MM.1S (cell line): ENCODE measurements around the gene STK31.

ENCODE experiments used
- DNase-seq: peaks from one replicate; pipeline ENCODE4 v3.0.0-alpha.2; 2015
- H2AFZ ChIP-seq: fragments of 300-600 bp; sonication (generic); 2 replicates; pipeline ENCODE4 v1.6.0; 2016; ENCODE audit warnings: antibody characterized with exemption, low read length
- H3F3A ChIP-seq: fragments of 300-600 bp; sonication (generic); 2 replicates; pipeline ENCODE4 v1.6.1; 2016; ENCODE audit warnings: mild to moderate bottlenecking, antibody characterized with exemption, low read length, moderate library complexity, mixed read lengths; ENCODE audit not compliant: insufficient read depth
- H3K27ac ChIP-seq: fragments of 300-600 bp; sonication (generic); 2 replicates; pipeline ENCODE4 v1.5.1; 2016; ENCODE audit warnings: mild to moderate bottlenecking, low read length
- H3K27me3 ChIP-seq: fragments of 300-600 bp; sonication (generic); replicated peaks from 2 replicates; pipeline ENCODE4 v1.6.0; 2016; ENCODE audit warnings: low read length; ENCODE audit not compliant: insufficient read depth
- H3K36me3 ChIP-seq: fragments of 300-600 bp; sonication (generic); replicated peaks from 2 replicates; pipeline ENCODE4 v1.6.1; 2016; ENCODE audit warnings: mild to moderate bottlenecking, low read length, mixed read lengths; ENCODE audit not compliant: insufficient read depth
- H3K4me1 ChIP-seq: fragments of 300-600 bp; sonication (generic); 2 replicates; pipeline ENCODE4 v1.6.1; 2016; ENCODE audit warnings: low read length, mixed read lengths
- H3K4me2 ChIP-seq: fragments of 300-600 bp; sonication (generic); 2 replicates; pipeline ENCODE4 v1.6.0; 2016; ENCODE audit warnings: low read depth, low read length
- H3K4me3 ChIP-seq: fragments of 300-600 bp; sonication (generic); 2 replicates; pipeline ENCODE4 v1.5.1; 2016; ENCODE audit warnings: low read length, mixed read lengths
- H3K79me2 ChIP-seq: fragments of 300-600 bp; sonication (generic); 2 replicates; pipeline ENCODE4 v1.6.1; 2016; ENCODE audit warnings: mixed run types, low read length, mixed read lengths
- H3K9ac ChIP-seq: fragments of 300-600 bp; sonication (generic); 2 replicates; pipeline ENCODE4 v1.6.1; 2016; ENCODE audit warnings: low read length, mixed read lengths
- H3K9me2 ChIP-seq: fragments of 300-600 bp; sonication (generic); replicated peaks from 2 replicates; pipeline ENCODE4 v1.6.1; 2016; ENCODE audit warnings: mild to moderate bottlenecking, low read length, mixed read lengths; ENCODE audit not compliant: insufficient read depth
- H3K9me3 ChIP-seq: fragments of 300-600 bp; sonication (generic); replicated peaks from 2 replicates; pipeline ENCODE4 v1.6.1; 2016; ENCODE audit warnings: mild to moderate bottlenecking, low read length, mixed read lengths; ENCODE audit not compliant: insufficient read depth
- H4K20me1 ChIP-seq: fragments of 300-600 bp; sonication (generic); 2 replicates; pipeline ENCODE4 v1.6.1; 2016; ENCODE audit warnings: mild to moderate bottlenecking, low read length, moderate library complexity, mixed read lengths; ENCODE audit not compliant: insufficient read depth
- CTCF ChIP-seq: fragments of 300-600 bp; sonication (generic); IDR thresholded peaks from 2 replicates; pipeline ENCODE4 v1.5.1; 2016; ENCODE audit warnings: antibody characterized with exemption, low read length, mixed read lengths
- EZH2 ChIP-seq: fragments of 300-600 bp; sonication (generic); optimal IDR thresholded peaks from 2 replicates; pipeline ENCODE3; 2017; ENCODE audit warnings: low read depth, mild to moderate bottlenecking, antibody characterized with exemption, low read length, mixed read lengths
- EZH2phosphoT487 ChIP-seq: fragments of 300-600 bp; sonication (generic); IDR thresholded peaks from 2 replicates; pipeline ENCODE4 v1.6.1; 2018; ENCODE audit warnings: antibody characterized with exemption, low read length

Gene STK31

GRCh38 chr7:23698822-23699221 is 11.2 kb upstream of the STK31 start:
- H3F3A ChIP-seq: no peaks in the 10 kb centered on the region
- TF ChIP-seq EZH2: no peak
- TF ChIP-seq EZH2phosphoT487: no peak
- TF ChIP-seq CTCF: no peak
- peak; percentile 5 for DNase-seq
- H3K79me2 ChIP-seq: no peaks in the 10 kb centered on the region
- no peaks in the 10 kb centered on the region for H3K9me3 ChIP-seq
- H3K4me1 ChIP-seq: no peaks in the 10 kb centered on the region
- H3K27ac ChIP-seq: no peak overlapping the region
- no peaks in the 10 kb centered on the region for H3K9me2 ChIP-seq
- H3K4me2 ChIP-seq: no peak overlapping the region
- no peak overlapping the region for H3K9ac ChIP-seq
- H3K27me3 ChIP-seq: no peaks in the 10 kb centered on the region
- H3K36me3 ChIP-seq: no peaks in the 10 kb centered on the region
- H4K20me1 ChIP-seq: no peaks in the 10 kb centered on the region
- no peak overlapping the region for H2AFZ ChIP-seq
- H3K4me3 ChIP-seq: no peak overlapping the region

- H4K20me1 ChIP-seq: no peaks in the 10 kb centered on the region
- H3K4me1 ChIP-seq: no peaks in the 10 kb centered on the region
- no peaks in the 10 kb centered on the region for H3K27me3 ChIP-seq
- no peaks in the 10 kb centered on the region for H3K9me3 ChIP-seq
- H3K36me3 ChIP-seq: no peaks in the 10 kb centered on the region
- DNase-seq: no peak
- TF ChIP-seq EZH2 (no peak), EZH2phosphoT487 (no peak), CTCF (no peak)
- H3K27ac ChIP-seq: no peak overlapping the region
- no peaks in the 10 kb centered on the region for H3K9me2 ChIP-seq
- H3K4me3 ChIP-seq: no peak overlapping the region
- H3K4me2 ChIP-seq: no peak overlapping the region
- no peak overlapping the region for H2AFZ ChIP-seq
- H3K9ac ChIP-seq: no peak overlapping the region
- H3K79me2 ChIP-seq: no peaks in the 10 kb centered on the region
- no peaks in the 10 kb centered on the region for H3F3A ChIP-seq
These were observed 10.0 kb upstream of the STK31 start for GRCh38 chr7:23700046-23700445.

- Histone ChIP-seq H3K4me2 (no peak overlapping the region), H2AFZ (no peak overlapping the region), H3K27ac (no peak overlapping the region), H3K27me3 (no peaks in the 10 kb centered on the region), H3F3A (no peaks in the 10 kb centered on the region), H3K4me3 (no peak overlapping the region), H3K9ac (no peak overlapping the region), H3K4me1 (no peaks in the 10 kb centered on the region), H3K36me3 (no peaks in the 10 kb centered on the region), H3K9me2 (no peaks in the 10 kb centered on the region), H3K9me3 (no peaks in the 10 kb centered on the region), H4K20me1 (no peaks in the 10 kb centered on the region), H3K79me2 (no peaks in the 10 kb centered on the region)
- TF ChIP-seq EZH2: no peak
- no peak for DNase-seq
These were observed 803 bp upstream of the STK31 start for GRCh38 chr7:23709081-23709750.
